Measurements from ENCODE around the gene PLCH1. TPM values are rescaled to one million over a fixed set of nuclear protein-coding genes. Genes with fewer than 3 reads are reported as not detected.

PLCH1 gene
- total and polyA plus RNA-seq, 2 of the 13 experiments (the other 11 are each of a cell fraction or from before 2014, with no cell fraction given): 2.0 to 3.0 TPM

GRCh38 chr3:155595371-155595770 lies 149.5 kb downstream of the PLCH1 start (continued):
- TF ChIP-seq ZNF737 (CRISPR knock-in tag; IDR thresholded peaks at IDR 0.05; ENCODE audit: borderline replicate concordance): no peak
- 0 out of 2 replicates have a peak, but pooled peaks have one; percentile 32 for TF ChIP-seq NCOA2 (CRISPR knock-in tag; IDR thresholded peaks at IDR 0.05)
- TF ChIP-seq SMAD3 (CRISPR knock-in tag; IDR thresholded peaks at IDR 0.05): 0 out of 2 replicates have a peak, but pooled peaks have one; percentile 47
- peak; percentile 62; the same call in 1 of the 2 replicates for TF ChIP-seq CEBPB (IDR thresholded peaks at IDR 0.05; ENCODE audit: borderline replicate concordance, low read depth, low read length)
- peak; percentile 34; the same call in 1 of the 2 replicates for TF ChIP-seq ZGPAT (CRISPR knock-in tag; IDR thresholded peaks at IDR 0.05)
- TF ChIP-seq ZNF558 (CRISPR knock-in tag; IDR thresholded peaks at IDR 0.05; ENCODE audit: borderline replicate concordance): no peak
- TF ChIP-seq HOXA5 (CRISPR knock-in tag; IDR thresholded peaks at IDR 0.05): no peak
- no peak for TF ChIP-seq U2AF1 (optimal IDR thresholded peaks at IDR 0.05; ENCODE audit: low read depth, low read length)
- peak; percentile 77 for TF ChIP-seq FOSL2 (CRISPR knock-in tag; IDR thresholded peaks at IDR 0.05)
- peak; percentile 95 for TF ChIP-seq HNF4A (CRISPR knock-in tag; IDR thresholded peaks at IDR 0.05)
- no peak for TF ChIP-seq ZNF619 (CRISPR knock-in tag; IDR thresholded peaks at IDR 0.05)
- no peak for TF ChIP-seq ZNF713 (CRISPR knock-in tag; IDR thresholded peaks at IDR 0.05)
- TF ChIP-seq SPEN (CRISPR knock-in tag; IDR thresholded peaks at IDR 0.05; ENCODE audit: low read depth): peak; percentile 52; the same call in 1 of the 2 replicates
- TF ChIP-seq NFIC (IDR thresholded peaks at IDR 0.05; ENCODE audit: low read length): 0 out of 2 replicates have a peak, but pooled peaks have one; percentile 39
- TF ChIP-seq SIN3B (IDR thresholded peaks at IDR 0.05; ENCODE audit: low read length): no peak
- no peak for TF ChIP-seq TERF1 (CRISPR knock-in tag; IDR thresholded peaks at IDR 0.05)
- 0 out of 2 replicates have a peak, but pooled peaks have one; percentile 57 for TF ChIP-seq JUN (CRISPR knock-in tag; IDR thresholded peaks at IDR 0.05)
- no peak for TF ChIP-seq PRMT3 (CRISPR knock-in tag; IDR thresholded peaks at IDR 0.05; ENCODE audit: borderline replicate concordance, low read depth)
- TF ChIP-seq ZBTB26 (CRISPR knock-in tag; IDR thresholded peaks at IDR 0.05; ENCODE audit: borderline replicate concordance): no peak
- no peak for TF ChIP-seq ZC3H4 (CRISPR knock-in tag; IDR thresholded peaks at IDR 0.05; ENCODE audit: borderline replicate concordance)
- no peak for TF ChIP-seq KLF13 (CRISPR knock-in tag; IDR thresholded peaks at IDR 0.05)
- TF ChIP-seq U2AF2 (IDR thresholded peaks at IDR 0.05; ENCODE audit: low read depth, low read length): no peak
- TF ChIP-seq KLF15 (CRISPR knock-in tag; IDR thresholded peaks at IDR 0.05; ENCODE audit: borderline replicate concordance): no peak
- TF ChIP-seq KDM1A (CRISPR knock-in tag; IDR thresholded peaks at IDR 0.05): peak; percentile 38; the same call in 1 of the 2 replicates
- peak; percentile 53 for TF ChIP-seq SKI (IDR thresholded peaks at IDR 0.05; ENCODE audit: partially characterized antibody)
- peak; percentile 57 for TF ChIP-seq PAXIP1 (CRISPR knock-in tag; conservative IDR thresholded peaks at IDR 0.05)

Data from HepG2 (cell line).